Measurements from ENCODE around the gene ATRN.

Gene ATRN

GRCh38 chr20:3553663-3554062 lies 82.8 kb downstream of the ATRN start:
- H3K4me3 ChIP-seq (ENCODE audit: low read length) = no peak overlapping the region
- no peak for DNase-seq (ENCODE audit: low read depth)
- TF ChIP-seq CTCF (conservative IDR thresholded peaks at IDR 0.05; ENCODE audit: low read depth, low read length) = no peak

DNA sequence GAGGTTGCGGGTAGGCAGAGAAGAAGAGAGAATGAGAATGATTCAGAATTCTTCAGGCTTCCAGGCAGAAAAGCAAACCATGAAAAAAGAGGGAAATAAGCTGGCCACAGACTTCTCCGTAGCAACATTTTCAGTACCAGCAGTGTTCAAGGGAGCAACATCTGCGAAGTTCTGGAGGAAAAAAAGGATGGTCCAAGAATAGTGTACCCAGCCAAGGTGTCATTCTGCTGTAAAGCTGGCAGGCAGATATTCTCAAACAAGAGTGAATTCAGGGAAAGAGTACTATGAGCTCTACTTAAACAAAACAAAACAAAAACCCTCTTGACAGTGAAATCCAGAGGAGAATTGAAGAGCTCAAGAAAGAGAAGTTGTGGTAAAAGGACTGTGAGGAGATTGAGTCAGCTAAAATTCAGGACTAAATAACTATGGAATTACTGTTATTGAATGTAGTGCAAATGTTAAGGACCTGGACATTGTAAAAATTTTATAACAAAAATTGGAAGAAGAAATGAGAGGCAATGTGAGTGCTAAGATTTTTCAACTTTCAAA lies 86.5 kb downstream of the ATRN start:
- DNase-seq (ENCODE audit: low read depth) = no peak
- TF ChIP-seq CTCF (conservative IDR thresholded peaks at IDR 0.05; ENCODE audit: low read depth, low read length) = no peak
- H3K4me3 ChIP-seq (ENCODE audit: low read length) = no peak overlapping the region

DNA sequence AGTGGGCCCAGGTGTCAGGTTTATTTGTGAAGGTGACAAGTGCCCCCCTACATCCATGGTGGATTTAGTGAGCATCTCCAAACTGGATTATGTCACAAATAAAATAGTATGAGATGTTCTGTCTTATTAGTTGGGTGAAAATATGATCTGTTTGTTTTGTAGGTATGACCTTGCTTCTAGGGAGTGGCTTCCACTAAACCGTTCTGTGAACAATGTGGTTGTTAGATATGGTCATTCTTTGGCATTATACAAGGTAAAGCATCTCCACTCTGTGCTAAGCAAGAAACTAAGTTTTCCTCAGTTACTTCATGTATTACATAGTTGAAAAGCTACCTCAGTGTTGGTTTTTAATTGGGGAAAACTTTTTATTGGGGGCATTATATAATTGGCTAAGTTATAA lies 88.4 kb downstream of the ATRN start:
- no peak for TF ChIP-seq CTCF (conservative IDR thresholded peaks at IDR 0.05; ENCODE audit: low read depth, low read length)
- no peak overlapping the region for H3K4me3 ChIP-seq (ENCODE audit: low read length)
- DNase-seq (ENCODE audit: low read depth) = no peak

- DNase-seq (ENCODE audit: low read depth) = no peak
- TF ChIP-seq CTCF (conservative IDR thresholded peaks at IDR 0.05; ENCODE audit: low read depth, low read length) = no peak
- H3K4me3 ChIP-seq (ENCODE audit: low read length) = no peak overlapping the region
Observed at GRCh38 chr20:3559637-3560036, 88.8 kb downstream of the ATRN start.

DNA sequence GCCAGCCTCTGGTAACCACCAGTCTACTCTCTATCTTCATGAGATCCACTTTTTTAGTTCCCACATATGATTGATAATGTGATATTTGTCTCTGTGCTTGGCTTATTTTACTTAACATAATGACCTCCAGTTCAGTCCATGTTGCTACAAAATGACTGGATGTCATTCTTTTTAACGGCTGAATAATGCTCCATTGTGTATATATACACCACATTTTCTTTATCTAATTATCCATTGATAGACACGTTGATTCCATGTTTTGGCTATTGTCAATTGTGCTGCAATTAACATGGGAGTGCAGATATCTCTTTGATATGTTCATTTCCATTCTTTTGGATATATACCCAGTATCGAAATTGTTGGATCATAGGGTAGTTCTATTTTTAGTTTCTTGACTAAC lies 89.3 kb downstream of the ATRN start:
- TF ChIP-seq CTCF (conservative IDR thresholded peaks at IDR 0.05; ENCODE audit: low read depth, low read length) = no peak

GRCh38 chr20:3560578-3560977 lies 89.8 kb downstream of the ATRN start:
- TF ChIP-seq CTCF (conservative IDR thresholded peaks at IDR 0.05; ENCODE audit: low read depth, low read length) = no peak
- no peak for DNase-seq (ENCODE audit: low read depth)
- H3K4me3 ChIP-seq (ENCODE audit: low read length) = no peak overlapping the region

More for the DNA sequence above, 89.3 kb downstream of the ATRN start:
- H3K4me3 ChIP-seq (ENCODE audit: low read length) = no peak overlapping the region
- DNase-seq (ENCODE audit: low read depth) = no peak

- no peak overlapping the region for H3K4me3 ChIP-seq (ENCODE audit: low read length)
- no peak for DNase-seq (ENCODE audit: low read depth)
- no peak for TF ChIP-seq CTCF (conservative IDR thresholded peaks at IDR 0.05; ENCODE audit: low read depth, low read length)
Observed at GRCh38 chr20:3563133-3563532, 92.3 kb downstream of the ATRN start.

Measured in retinal pigment epithelial cell (primary cell).